ENCODE results near the gene PCYOX1L. TPM values are rescaled to one million over a fixed set of nuclear protein-coding genes. Genes with fewer than 3 reads are reported as not detected.
A peak's percentile ranks its signal among the peaks of the same experiment; 100 is the strongest.
"Not testable (repeated sequence)": the region's sequence is repeated elsewhere in the genome, so short reads cannot be mapped to it uniquely, and the experiment has no call there.

The PCYOX1L gene
- total RNA-seq, 1 donor from 2014 or later, result 2.0 TPM

DNA sequence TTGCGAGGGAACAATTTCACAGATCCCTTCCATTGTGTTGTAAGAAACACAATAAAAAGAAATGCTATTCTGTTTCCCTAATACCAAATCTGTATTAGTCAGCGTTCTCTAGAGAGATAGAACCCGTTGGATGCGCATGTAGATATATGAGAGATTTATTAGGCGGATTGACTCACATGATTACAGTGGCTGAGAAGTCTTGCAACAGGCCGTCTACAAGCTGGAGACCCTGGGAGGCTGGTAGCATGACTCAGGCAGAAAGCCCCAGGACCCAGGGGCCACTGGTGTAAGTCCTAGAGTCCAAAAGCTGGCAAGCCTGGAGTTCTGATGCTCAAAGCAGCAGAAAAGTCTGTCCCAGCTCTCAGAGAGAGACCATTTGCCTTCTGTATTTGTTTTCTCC, 39.7 kb downstream of the PCYOX1L start:
- DNase-seq, result no peak
- intact Hi-C loops (cut with DNase I), result no loop called here
- no peak for ATAC-seq (ENCODE audit: poor library complexity)

DNA sequence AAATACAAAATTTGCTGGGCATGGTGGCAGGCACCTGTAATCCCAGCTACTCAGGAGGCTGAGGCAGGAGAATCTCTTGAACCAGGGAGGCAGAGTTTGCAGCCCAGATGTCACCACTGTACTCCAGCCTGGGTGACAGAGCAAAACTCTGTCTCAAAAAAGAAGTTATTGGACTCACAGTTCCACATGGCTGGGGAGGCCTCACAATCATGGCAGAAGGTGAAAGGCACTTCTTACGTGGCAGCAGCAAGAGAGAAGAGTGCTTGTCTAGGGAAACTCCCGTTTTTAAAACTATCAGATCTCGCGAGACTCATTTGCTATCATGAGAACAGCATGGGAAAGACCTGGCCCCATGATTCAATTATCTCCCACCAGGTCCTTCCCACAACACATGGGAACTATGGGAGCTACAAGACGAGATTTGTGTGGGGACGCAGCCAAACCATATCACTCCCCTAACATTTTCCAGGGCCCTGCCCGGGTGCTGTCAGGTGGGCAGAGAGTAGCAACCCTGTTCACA, 41.0 kb downstream of the PCYOX1L start:
- intact Hi-C loops (cut with DNase I); ATAC-seq (ENCODE audit: poor library complexity); DNase-seq: not testable (repeated sequence)

DNA sequence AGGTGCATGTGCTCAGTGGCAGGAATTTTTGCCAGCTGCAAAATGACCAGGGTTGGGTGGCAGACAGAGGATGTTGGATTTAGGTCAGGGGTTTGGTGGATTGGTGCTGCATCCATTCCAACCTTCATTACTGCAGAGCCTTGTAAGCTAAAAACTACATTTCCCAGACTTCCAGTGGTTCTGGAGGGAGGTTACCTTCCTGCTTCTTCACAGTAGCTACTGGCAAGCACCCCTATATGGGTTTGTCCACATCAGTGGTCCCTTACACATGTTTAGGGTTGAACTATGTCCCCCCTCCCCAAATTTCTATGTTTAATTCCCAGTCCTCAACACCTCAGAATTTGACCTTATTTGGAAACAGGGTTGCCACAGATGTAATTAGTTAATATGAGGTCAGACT, 41.9 kb downstream of the PCYOX1L start:
- no peak for ATAC-seq (ENCODE audit: poor library complexity)
- no peak for DNase-seq
- intact Hi-C loops (cut with DNase I), result no loop called here

DNA sequence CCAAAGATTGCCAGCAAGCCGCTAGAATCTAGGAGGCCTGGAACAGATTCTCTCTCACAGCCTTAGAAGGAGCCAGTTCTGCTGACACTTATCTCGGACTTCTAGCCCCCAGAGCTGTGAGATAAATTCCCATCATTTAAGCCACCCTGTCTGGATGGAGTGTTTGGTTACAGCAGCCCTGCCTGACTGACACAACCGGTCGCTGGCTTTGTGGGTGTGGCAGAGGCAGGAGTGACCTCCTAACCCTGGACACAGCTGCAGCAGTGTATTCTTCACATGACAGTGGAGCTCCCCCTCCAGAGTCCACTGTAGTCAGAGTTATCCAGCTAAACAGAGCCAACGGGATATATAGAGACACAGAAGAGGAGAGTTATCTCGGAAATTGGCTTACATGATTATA, 42.5 kb downstream of the PCYOX1L start:
- DNase-seq (no peak), ATAC-seq (ENCODE audit: poor library complexity) (peak; percentile 45)
- intact Hi-C loops (cut with DNase I), result no loop called here

DNA sequence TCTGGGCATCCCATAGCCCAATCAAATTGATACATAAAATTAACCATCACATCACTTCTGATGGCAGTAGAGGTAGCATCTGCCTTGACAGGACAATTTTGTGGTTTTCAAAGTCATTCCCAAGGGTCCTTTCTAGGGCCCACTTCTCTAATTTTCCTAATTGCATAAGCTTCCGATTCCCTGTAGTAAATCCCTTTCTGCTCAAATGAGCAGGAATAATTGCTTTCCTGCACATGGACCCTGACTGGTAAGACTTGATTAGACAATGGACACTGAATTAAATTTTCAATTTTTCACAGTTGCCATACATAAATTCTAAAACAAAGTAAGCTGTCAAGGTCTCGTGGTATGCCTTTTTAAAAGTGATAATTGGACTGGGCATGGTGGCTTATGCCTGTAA, 43.2 kb downstream of the PCYOX1L start:
- no peak for ATAC-seq (ENCODE audit: poor library complexity)
- intact Hi-C loops (cut with DNase I), result no loop called here

DNA sequence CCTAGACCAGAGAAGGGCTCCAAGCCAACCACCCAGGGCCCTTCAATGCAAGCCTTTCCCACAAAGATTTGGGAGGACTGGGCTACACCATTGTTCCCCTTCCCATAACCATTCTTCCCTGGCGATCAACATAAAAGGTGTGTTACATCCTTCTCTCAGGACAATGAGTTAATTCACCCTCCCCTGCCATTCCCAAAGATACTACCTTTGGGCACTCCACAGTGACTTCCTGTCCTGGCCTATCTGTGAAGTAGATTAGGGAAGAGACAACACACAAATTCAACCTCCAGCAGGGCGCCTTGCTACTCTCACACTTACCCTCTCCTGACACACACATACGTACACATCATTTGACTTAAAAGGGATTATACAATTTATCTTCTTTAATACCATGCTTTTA, 44.4 kb downstream of the PCYOX1L start:
- ATAC-seq (ENCODE audit: poor library complexity) (no peak), DNase-seq (no peak)
- intact Hi-C loops (cut with DNase I), result no loop called here

More for the DNA sequence above, 43.2 kb downstream of the PCYOX1L start:
- DNase-seq, result no peak

DNA sequence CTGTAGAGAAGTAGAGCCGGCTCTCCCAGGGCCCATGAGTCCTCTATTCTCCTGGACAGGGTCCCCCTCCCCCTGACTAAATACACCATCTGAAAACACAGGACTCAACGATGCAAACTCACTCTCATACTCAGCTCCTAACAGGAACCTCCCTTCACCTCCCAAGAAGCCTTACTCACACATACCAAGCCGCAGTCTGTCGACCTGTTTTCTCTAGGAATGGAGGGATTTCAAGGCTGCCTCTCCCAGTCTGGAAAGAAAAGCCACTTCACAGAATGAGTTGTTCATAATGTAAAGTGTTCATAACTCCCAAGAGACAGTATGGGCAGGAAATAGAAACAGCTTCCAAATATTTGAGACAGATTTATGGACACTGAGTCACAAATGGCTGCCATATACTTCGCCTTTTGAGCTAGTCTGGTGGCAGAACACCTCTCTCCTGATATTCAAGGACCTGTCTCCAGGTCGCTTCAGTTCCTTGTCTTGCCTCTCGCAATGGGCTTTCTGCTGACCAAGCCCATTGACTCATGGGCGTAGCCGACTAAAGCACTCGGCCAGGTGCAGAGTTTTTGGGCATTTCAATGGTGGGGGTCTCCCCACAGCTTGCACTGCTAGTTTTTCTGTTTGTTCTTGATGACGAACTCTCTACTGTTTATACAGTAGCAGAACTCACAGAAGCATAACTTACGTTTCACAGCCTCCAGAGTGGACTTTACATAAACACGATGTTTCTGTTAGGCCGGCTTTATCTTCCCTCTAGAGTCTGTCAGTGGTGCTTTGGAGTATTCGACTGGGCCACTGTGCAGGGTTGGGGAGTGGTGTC, 46.3 kb downstream of the PCYOX1L start:
- DNase-seq (no peak), ATAC-seq (ENCODE audit: poor library complexity) (no peak)
- intact Hi-C loops (cut with DNase I), result no loop called here

DNA sequence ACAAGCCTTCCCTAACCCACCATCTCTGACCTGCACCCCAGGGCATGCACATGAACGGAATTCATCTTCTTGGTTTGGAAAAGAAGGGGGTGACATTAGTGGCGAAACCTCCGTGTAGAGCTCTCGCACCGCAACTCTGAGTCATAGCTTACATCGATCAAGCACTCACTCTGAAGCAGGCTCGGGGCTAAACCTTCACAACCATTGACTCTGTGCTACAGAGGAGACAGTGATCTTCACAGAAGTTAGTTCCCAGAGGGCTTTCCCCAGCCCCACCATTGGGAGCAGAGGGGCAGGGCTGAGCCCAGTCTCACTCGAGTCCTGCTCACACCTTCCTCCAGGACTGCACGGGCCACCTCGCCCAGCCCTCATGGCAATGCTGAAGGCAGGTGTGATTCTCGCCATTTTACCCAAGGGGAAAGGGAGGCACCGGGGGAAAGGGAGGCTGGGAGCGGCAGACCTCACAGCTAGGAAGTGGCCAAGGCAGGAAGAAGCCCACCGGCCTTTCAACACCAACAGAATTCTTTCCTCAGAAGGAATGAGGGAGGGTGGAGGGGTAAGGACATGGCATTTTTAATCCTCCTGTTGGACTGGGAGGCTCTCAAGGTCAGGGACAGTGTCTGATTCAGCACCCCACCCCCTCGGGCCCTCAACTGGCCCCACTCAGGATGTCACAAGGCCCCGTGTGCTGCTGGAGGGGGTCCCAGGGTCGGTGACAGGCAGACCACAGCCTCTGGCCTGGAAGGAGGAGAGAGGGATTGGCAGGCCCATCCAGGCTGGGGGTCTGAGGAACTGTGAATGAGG, 47.1 kb downstream of the PCYOX1L start:
- intact Hi-C loops (cut with DNase I), result no loop called here
- ATAC-seq (ENCODE audit: poor library complexity), result no peak

DNA sequence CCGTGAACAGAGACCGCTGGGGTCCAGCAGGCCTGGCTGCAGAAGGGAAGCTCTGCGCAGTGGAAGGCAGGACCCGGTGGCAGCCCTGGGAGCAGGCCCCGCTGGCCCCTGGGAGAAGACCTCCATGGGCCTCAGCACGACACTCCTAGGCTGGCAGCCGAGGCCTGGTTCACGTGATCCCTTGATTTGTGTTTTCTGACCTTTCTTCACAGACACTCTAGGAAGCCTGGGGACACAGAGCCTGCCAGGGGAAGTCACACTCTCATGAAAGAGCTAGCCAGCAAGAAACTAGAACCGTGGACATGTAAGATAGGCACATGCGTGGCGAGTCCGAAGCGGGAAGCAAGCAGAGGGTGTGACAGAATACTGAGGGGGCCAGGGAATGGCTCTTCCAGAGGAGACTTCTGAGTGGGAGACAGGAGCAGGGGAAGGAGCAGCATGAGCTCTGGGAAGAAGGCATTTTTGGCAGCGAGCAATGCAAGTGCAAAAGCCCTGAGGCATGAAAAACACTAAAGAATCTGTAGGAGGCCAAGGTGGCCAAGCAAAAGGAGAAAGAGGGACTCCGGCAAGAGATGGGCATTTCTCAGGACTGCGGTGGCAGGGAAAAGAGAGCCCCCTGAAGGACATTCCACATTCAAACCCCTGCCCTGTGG, 47.8 kb downstream of the PCYOX1L start:
- ATAC-seq (ENCODE audit: poor library complexity) (peak; percentile 6), DNase-seq (no peak)
- intact Hi-C loops (cut with DNase I), result no loop called here

More for the DNA sequence above, 47.1 kb downstream of the PCYOX1L start:
- no peak for DNase-seq

DNA sequence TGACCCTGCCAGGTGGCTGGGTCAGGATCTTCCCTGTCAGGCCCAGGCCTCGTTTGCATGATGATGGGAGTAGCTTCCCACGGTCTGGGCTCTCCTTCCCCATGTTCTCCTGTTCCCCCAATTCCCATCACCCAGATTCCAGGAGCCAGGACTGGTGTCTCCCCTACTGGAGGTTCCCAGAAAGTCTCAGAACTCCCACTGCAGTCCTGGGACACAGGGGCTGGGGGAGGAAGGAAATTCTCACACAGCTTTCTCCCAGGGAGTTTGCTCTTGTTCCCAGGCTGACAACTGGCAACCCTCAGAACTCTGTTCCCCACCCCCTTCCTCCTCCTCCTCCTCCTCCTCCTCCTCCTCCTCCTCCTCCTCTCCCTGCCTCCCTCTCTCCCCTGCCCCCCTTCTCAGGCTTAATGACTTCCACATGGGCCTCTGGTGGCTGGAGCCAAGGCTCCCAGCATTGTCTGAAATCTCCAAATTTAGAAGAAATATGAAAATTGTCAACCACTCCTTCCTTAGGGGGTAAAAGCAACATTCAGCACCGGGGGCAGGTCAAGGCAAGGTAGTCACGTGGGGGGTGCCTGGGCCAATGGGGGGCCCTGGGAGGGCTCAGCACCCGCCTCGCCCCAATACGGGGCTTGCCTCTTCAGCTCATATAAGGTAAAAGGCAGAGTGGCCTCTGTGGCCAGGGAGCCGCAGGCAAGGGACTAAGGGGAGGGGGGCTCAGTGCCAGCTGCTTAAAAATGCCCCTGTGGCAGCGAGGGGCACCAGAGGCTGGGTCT, 48.5 kb downstream of the PCYOX1L start:
- intact Hi-C loops (cut with DNase I), result no loop called here
- ATAC-seq (ENCODE audit: poor library complexity) (peak; percentile 80), DNase-seq (peak; percentile 77)

DNA sequence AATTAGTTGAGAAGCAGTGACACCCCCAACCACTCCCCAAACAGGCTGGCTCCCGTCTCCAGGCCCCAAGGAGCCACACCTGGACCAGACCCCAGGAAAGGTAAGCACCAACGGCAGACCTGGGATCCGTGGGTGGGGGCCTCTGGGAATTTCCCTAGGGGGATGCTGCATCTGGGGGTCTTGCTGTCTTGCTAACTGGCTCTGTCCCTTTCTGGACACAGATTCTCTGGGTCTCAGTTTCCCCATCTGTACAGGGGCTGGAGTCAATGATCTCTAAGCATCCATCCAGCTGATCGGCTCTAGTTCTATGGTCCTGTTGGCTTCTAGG, 49.1 kb downstream of the PCYOX1L start:
- ATAC-seq (ENCODE audit: poor library complexity) (no peak), DNase-seq (no peak)
- intact Hi-C loops (cut with DNase I), result no loop called here

DNA sequence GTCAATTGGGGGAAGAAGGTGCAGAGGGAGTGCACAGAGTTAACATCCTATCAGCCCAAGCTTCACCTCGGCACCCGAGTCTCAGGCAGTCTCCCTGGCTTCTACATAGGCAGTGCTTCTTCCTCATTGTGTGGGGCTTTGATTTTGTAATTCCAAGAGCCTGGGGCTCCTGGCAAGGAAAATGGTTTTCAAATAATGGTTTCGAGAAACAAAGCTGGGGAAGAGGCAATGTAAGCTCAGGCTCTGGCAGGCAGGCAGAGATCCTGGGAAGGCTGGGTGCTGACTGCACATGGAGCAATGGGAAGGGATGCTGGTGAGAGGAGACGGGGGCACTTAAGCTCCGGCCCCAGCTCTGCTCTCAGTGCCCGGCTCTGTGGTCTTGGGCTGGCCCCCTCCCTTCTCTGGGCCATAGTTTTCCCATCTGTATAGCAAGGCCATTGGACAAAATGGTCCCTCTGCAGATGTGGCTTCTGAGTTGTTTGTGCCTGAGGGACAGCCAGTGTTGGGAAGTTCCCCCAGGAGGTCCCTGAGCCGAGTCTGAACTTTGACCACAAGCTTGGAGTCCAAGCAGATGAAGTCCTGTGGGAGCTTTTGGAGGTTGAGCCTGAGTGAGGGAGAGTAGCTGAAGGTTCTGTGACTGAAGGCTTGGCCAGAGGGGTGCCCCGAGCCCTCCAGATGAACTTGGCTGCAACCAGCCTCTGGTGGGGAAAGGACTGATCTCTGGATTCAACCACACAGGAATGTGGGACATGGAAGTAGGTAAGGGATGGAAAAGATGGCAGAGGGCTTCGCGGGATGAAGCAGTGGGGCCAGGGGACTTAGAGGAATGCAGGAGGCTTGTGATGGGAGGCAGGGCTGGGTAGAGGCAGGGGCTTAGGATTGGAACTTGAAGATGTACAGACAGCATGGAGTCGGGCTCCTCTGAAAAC, 49.7 kb downstream of the PCYOX1L start:
- ATAC-seq (ENCODE audit: poor library complexity), result peak; percentile 24
- no peak for DNase-seq
- intact Hi-C loops (cut with DNase I), result no loop called here

DNA sequence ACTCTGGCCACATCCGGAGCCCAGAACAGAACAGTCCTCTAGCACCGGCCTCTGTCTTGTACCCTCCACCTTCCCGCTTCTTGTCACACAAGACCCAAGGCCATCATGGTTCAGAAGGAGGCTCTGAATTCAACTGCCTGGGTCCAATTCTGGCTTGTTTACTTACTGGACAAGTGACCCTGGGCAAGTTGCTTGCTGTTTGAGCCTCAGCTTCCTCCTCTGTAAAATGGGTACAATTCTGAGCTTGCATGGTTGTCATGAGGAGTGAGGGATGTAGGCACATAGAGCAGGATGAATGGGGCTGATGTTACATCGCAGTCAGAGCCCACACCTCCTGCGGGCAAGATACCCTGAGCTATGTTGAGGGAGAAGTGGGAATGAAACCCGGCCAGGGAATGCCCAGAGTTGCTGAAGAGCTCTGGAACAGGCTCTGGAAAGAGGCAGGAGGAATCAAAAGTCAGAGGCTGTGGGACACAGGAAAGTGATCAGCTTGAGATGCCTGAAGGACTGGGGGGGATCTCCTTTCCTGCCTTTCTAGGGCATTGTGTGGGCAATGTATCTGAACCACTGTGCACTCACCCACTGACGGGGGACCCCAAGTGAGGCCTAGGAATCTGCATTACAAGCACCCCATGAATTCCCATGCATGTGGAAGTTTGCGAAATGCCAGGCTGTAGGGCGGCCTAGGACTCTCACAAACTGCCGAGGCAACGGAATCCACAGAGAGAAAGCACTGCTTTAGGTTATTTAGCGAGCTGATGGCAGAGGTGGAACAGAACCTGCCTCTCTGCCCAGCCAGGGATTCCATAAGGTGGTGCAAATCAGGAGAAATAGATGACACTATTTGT, 50.6 kb downstream of the PCYOX1L start:
- intact Hi-C loops (cut with DNase I), result no loop called here
- DNase-seq, result no peak
- ATAC-seq (ENCODE audit: poor library complexity), result no peak

DNA sequence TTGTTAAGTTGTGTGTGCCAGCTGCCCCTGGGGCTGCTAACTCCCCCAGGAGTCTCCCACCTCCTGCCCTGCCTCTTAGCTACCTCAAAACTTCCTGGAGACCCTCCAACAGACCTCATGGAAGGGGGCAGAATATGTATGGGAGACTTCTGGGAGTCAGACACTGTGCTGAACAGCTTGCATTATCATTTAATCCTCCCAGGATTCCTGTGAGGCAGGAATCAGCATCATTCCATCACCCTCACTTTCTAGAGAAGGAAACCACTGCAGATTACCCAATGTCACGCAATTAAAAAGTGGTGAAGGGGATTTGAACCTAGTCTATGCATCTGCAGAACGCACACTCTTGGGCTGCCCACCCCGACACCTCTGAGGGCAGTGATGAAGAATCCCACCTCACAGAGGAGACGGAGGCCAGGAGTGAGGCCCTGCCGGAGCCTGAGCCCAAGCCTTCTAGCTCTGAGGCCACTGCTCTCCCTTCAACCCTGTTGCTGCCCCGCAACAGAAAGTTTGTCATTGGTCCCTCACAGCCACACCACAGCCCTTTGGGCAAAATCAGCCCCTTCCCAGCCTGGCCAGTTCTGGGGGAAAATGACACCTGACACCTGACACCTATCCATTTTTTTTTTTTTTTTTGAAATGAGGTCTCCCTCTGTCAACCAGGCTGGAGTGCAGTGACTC, 51.6 kb downstream of the PCYOX1L start:
- ATAC-seq (ENCODE audit: poor library complexity) (no peak), DNase-seq (no peak)
- intact Hi-C loops (cut with DNase I), result no loop called here

DNA sequence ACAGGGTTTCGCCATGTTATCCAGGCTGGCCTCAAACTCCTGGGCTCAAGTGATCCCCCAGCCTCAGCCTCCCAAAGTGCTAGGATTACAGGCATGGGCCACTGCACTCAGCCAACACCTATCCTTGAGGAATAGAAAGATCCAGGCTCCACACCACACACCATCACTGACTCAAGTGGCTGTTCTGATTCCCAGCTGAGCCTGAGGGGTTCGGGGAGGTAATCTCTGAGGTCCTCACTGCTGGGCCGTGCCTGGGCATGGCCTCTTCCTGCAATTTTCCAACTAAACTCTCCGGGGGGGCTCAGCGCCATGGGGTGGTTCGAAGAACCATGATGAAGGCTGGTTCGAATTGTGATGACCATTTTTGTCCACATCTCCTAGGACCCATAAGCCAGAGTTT, 52.2 kb downstream of the PCYOX1L start:
- ATAC-seq (ENCODE audit: poor library complexity), result no peak
- intact Hi-C loops (cut with DNase I), result no loop called here
- DNase-seq, result no peak

DNA sequence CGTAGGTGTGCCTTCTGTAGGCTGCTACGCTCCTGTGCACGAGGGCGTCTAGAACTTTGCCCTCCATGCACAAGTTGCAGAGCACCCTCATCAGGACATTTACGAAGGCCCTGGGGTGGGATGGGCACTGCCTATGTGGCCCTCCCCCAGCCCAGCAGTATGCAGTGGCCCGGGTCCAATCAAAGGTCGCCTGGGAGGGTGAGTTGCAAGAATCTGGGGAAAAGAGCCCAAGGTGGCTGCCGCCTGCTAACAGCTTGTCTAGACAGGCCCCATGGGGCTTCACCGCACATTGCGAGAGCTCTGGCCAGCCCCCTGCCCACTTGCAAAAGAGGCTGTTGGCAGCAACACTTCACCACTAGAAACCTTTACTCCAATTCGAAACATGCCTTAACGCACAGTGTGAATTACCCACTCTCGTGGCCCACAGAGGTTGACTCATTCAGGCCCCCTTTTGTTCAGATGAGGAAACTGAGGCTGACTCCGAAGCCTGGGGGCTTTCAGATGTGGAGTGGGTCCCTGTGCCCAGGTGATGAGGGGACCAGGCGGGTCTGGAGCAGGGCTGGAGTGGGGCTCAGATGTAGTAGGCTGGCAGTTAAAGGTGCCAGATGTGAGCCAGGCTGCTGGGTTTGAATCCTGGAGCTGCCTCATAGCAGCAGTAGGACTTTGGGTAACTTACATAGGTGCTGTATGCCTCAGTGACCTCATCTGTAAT, 53.0 kb downstream of the PCYOX1L start:
- DNase-seq (no peak), ATAC-seq (ENCODE audit: poor library complexity) (no peak)
- intact Hi-C loops (cut with DNase I), result no loop called here
